ENCODE measurements around the gene TRIM59.

The TRIM59 gene

GRCh38 chr3:160449636-160450598 lies at the start of gene TRIM59:
Gene TRIM59, minus strand, starts transcription at chr3:160449786. Its CDS starts 10,603 bp downstream, at chr3:160439183.
- DNase-seq, result no peak

GRCh38 chr3:160498202-160498601 lies 48.6 kb upstream of the TRIM59 start:
- DNase-seq, result no peak

- no peak for DNase-seq
These were observed 40.6 kb upstream of the TRIM59 start for GRCh38 chr3:160490166-160490565.

- DNase-seq, result peak; percentile 63 to 68
These were observed 36.9 kb upstream of the TRIM59 start for GRCh38 chr3:160486459-160486869.

- no peak for DNase-seq
These were observed 33.2 kb upstream of the TRIM59 start for GRCh38 chr3:160482796-160483195.

GRCh38 chr3:160481856-160482255 lies 32.3 kb upstream of the TRIM59 start:
- no peak for DNase-seq

GRCh38 chr3:160480931-160481330 lies 31.3 kb upstream of the TRIM59 start:
- DNase-seq, result no peak

- no peak for DNase-seq
These were observed 29.8 kb upstream of the TRIM59 start for GRCh38 chr3:160479376-160479775.

- no peak for DNase-seq
These were observed 28.8 kb upstream of the TRIM59 start for GRCh38 chr3:160478338-160478737.

GRCh38 chr3:160477750-160478149 lies 28.2 kb upstream of the TRIM59 start:
- DNase-seq, result no peak

- DNase-seq, result no peak
These were observed 26.3 kb upstream of the TRIM59 start for GRCh38 chr3:160475884-160476283.

GRCh38 chr3:160475153-160475552 lies 25.6 kb upstream of the TRIM59 start:
- no peak for DNase-seq

GRCh38 chr3:160474416-160474838 lies 24.8 kb upstream of the TRIM59 start:
- no peak for DNase-seq

- no peak for DNase-seq
These were observed 24.4 kb upstream of the TRIM59 start for GRCh38 chr3:160473978-160474377.

GRCh38 chr3:160473221-160473620 lies 23.6 kb upstream of the TRIM59 start:
- no peak for DNase-seq

GRCh38 chr3:160472344-160472743 lies 22.8 kb upstream of the TRIM59 start:
- no peak for DNase-seq

- DNase-seq, result no peak
These were observed 22.3 kb upstream of the TRIM59 start for GRCh38 chr3:160471892-160472291.

GRCh38 chr3:160470181-160470580 lies 20.6 kb upstream of the TRIM59 start:
- no peak for DNase-seq

- DNase-seq, result no peak
These were observed 15.4 kb upstream of the TRIM59 start for GRCh38 chr3:160464971-160465370.

- DNase-seq, result no peak
These were observed 14.7 kb upstream of the TRIM59 start for GRCh38 chr3:160464321-160464720.

GRCh38 chr3:160460033-160460432 lies 10.4 kb upstream of the TRIM59 start:
- no peak for DNase-seq

GRCh38 chr3:160459450-160459970 lies 9.9 kb upstream of the TRIM59 start:
- no peak for DNase-seq

GRCh38 chr3:160458151-160458550 lies 8.6 kb upstream of the TRIM59 start:
- DNase-seq, result no peak

GRCh38 chr3:160455846-160456245 lies 6.3 kb upstream of the TRIM59 start:
- DNase-seq, result no peak
